ENCODE results near the gene C14orf132. TPM values are rescaled to one million over a fixed set of nuclear protein-coding genes. Genes with fewer than 3 reads are reported as not detected.
"Not testable (repeated sequence)": the region's sequence is repeated elsewhere in the genome, so short reads cannot be mapped to it uniquely, and the experiment has no call there.

C14orf132 gene
- total RNA-seq, 2 experiments from 2014 or later, result 1.7 to 2.2 TPM

DNA sequence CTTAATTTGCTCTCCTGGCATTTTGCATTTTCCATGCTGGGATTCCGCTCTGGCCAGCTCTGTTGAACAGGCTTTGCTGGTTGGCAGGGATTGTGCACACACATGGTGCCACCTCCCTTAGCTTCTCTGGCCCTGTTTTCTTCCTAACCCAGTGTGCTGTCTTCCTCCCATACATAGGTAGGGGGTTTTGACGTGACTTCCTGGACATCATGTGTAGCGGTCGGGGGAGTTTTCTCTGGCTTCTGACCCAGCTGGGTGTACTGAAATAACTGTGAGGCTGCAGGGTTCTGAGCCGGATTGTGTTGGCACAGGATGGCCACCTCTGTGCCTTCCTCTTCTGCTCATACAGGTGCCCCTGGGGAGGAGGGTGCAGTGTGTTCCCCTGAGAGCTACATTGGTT is 25.7 kb downstream of the C14orf132 start:
- Mint-ChIP-seq H3K9me3 (no peaks in the 10 kb centered on the region), H3K36me3 (no peaks in the 10 kb centered on the region), H3K27me3 (peaks cover 14% of the 10 kb centered on the region), H3K4me3 (no peak overlapping the region), H3K27ac (no peak overlapping the region), H3K4me1 (no peaks in the 10 kb centered on the region)
- no peak for DNase-seq

DNA sequence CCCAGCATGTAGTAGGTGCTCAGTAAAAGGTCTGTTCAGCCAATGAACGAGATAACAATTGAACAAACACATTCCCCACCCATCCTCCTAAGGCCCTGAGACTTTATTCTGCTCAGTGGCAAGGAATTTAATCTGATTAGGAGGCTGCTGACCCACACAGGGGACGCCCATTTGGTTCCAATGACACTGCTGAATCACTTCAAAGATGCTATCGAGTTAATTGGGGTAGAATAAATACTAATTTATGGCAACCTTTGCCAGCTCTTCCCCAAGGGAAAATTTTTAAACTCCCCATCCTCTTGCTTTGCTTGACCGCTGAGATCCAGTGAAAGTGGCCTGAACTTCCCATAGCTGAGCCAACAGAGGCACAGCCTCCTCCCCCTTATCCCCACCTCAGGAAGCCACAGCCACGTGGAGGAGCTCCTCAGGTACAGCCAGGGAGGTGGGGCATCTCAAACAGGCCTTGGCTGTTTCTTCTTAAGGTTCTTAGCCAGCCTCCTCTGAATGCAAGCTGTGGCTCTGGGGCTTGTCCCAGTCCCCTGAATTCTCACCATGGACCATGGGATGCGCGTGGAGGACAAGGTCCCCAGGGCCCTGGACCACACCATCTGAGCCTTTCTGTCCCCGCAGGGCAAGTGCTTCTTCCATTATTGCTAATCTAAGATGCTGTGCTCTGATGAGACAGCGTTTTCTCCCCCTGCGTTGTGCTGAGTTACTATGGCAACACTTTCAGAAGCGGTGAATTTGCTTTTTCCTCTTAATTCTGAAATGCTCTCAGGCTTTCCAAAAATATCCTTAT is 26.7 kb downstream of the C14orf132 start:
- H3K4me3 Mint-ChIP-seq, result no peak overlapping the region
- no peaks in the 10 kb centered on the region for H3K4me1 Mint-ChIP-seq
- no peaks in the 10 kb centered on the region for H3K9me3 Mint-ChIP-seq
- no peaks in the 10 kb centered on the region for H3K36me3 Mint-ChIP-seq
- H3K27me3 Mint-ChIP-seq, result peaks cover 13% of the 10 kb centered on the region
- DNase-seq, result no peak
- no peak overlapping the region for H3K27ac Mint-ChIP-seq

DNA sequence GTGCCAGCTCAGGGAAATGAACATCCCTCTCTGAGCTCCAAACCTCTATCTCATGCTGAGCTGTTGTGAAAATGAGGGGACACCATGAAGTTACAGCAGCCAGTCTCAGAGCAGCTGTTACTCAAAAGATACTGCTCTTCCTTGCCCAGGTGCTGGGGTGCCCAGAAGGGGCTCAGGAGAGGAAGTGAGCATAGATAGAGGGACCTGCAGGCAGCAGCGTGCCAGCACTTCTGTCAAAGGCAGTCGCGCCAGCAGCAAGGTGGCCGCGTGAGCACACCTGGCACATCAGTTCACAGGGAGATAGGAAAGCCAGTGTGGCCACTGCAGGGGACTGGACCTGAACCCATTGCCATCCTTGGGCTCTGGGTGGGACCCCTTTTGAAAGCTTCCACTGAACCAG is 27.8 kb downstream of the C14orf132 start:
- Mint-ChIP-seq H3K9me3 (no peaks in the 10 kb centered on the region), H3K4me3 (no peak overlapping the region), H3K36me3 (no peaks in the 10 kb centered on the region), H3K27me3 (peaks cover 13% of the 10 kb centered on the region), H3K27ac (no peak overlapping the region), H3K4me1 (no peaks in the 10 kb centered on the region)
- no peak for DNase-seq

DNA sequence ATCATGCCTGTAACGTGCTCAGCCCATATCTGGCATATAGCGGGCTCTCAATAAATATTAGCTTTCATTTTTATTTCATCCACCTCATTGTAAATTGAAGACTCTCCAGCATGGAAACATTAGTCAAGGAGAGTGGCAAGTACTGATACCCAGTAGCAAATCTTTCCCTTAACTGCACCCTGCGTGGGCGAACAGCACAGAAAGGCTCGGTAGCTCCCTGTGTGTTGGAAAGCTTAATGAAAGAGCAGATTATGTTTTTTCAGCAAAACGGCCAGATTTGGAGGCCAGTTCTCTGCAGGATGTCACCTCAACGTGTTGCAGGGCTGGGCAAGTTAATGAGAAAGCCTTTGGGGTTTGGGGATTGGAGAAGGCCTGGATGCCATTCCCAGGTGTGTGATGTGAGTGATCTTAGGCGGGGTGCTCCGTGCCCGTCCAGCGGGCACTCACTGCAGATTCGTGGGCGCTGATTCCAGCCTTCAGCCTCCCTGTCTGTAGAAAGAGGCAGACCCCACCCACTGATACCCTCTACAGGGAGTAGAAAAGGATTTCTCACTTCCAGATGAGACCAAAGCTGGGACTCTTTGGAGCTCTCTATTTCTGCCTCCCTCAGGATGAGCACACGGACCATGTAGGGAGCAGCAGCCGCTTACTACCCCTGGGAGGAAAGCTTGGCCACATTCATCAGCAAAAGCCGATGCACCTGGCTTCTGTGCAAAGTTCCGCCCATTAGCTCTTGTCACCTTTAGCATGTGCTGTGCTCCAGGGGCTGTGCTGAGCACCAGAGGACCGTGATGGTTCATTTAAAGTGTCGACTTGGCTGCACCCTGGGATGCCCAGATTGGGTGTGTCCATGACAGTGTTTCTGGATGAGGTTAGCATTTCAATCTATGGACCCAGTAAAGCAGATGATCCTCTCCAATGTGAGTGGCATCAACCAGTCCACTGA is 29.1 kb downstream of the C14orf132 start:
- no peaks in the 10 kb centered on the region for H3K36me3 Mint-ChIP-seq
- DNase-seq, result no peak
- H3K4me3 Mint-ChIP-seq, result no peak overlapping the region
- H3K4me1 Mint-ChIP-seq, result no peaks in the 10 kb centered on the region
- no peaks in the 10 kb centered on the region for H3K9me3 Mint-ChIP-seq
- peaks cover 11% of the 10 kb centered on the region for H3K27me3 Mint-ChIP-seq
- H3K27ac Mint-ChIP-seq, result no peak overlapping the region

DNA sequence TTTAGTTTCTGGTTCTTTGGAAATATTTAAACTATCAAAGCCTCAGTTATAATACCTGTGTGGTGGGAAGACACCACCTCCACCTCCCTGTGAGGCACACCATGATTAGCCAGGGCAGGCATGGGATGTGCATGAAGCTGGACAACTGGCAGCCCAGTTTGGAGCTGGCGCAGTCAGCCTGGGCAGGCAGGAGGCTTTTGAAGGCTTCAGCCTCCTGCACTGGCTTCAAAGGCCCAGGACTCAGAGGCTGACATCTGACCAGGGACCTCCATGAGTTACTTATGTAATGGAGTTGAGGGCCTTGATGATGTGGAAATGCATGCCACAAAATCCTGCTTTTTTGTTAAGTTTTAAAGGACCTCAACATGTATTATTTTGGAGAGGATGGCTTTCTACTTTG is 30.3 kb downstream of the C14orf132 start:
- H3K4me1 Mint-ChIP-seq, result no peaks in the 10 kb centered on the region
- no peak overlapping the region for H3K4me3 Mint-ChIP-seq
- no peak for DNase-seq

DNA sequence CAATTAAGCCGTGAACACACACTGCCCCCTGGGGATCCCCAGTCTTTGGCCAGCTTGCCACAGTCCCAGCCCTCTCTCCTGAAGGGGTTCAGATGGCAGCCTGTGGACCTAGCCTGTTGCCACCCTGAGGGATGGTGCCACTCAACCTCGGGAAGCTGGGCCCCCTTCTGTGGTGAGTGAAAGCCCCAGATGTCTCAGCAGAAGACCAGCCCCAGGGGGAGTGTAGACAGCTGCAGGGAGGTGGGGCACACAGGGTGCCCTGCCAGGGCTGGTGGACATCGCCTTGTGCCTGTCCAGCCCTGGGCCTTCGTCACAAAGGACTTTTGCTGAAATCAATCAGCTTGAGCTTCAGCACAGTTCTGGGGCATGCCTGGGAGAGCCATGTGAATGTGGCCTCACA is 32.4 kb downstream of the C14orf132 start:
- Mint-ChIP-seq H3K4me1 (no peaks in the 10 kb centered on the region), H3K27ac (no peak overlapping the region), H3K9me3 (no peaks in the 10 kb centered on the region), H3K36me3 (no peaks in the 10 kb centered on the region), H3K27me3 (peaks cover 7% of the 10 kb centered on the region), H3K4me3 (no peak overlapping the region)
- DNase-seq, result no peak

More for the DNA sequence above, 30.3 kb downstream of the C14orf132 start:
- H3K27ac Mint-ChIP-seq, result no peak overlapping the region
- H3K9me3 Mint-ChIP-seq, result no peaks in the 10 kb centered on the region
- no peaks in the 10 kb centered on the region for H3K36me3 Mint-ChIP-seq
- peaks cover 11% of the 10 kb centered on the region for H3K27me3 Mint-ChIP-seq

DNA sequence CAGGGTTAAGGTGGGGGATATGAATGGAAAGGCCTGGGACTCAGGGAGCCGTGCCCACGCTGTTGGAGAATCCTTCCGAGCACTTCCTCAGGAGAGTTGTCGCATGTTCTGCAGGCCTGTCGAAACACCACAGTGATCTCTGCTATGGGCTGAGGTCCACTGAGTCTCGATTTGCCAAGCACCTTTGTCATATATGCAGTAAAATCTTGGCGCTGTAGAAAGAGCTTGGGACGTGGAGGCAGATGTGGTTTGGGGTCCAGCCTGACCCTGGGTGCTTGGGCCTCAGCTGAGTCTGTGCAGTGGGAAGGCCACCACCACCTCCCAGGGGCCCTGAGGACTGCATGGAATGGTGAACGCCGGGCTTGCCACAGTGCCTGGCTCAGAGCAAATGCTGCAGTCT is 32.9 kb downstream of the C14orf132 start:
- H3K27ac Mint-ChIP-seq, result no peak overlapping the region
- no peak for DNase-seq
- no peaks in the 10 kb centered on the region for H3K9me3 Mint-ChIP-seq
- H3K27me3 Mint-ChIP-seq, result peaks cover 9% of the 10 kb centered on the region
- no peak overlapping the region for H3K4me3 Mint-ChIP-seq
- H3K4me1 Mint-ChIP-seq, result no peaks in the 10 kb centered on the region
- H3K36me3 Mint-ChIP-seq, result no peaks in the 10 kb centered on the region

DNA sequence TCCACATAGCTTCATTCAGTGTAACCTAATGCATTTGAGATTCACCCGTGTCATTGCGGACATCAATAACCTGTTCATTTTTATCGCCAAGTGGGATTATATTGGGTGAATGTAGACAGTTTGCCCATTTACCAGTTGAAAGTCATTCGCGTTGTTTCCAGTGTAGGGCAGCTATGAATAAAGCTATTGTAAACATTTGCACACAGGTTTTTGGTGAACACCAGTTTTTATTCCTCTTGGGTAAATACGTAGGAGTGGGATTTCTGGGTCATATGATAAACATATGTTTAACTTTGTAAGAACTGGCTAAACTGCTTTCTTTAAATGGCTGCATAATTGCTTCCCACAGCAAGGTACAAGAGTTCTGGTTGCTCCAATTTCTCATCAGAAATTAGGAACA is 33.6 kb downstream of the C14orf132 start:
- Mint-ChIP-seq H3K4me3 (no peak overlapping the region), H3K9me3 (no peaks in the 10 kb centered on the region), H3K27ac (no peak overlapping the region), H3K27me3 (peaks cover 12% of the 10 kb centered on the region), H3K4me1 (no peaks in the 10 kb centered on the region), H3K36me3 (no peaks in the 10 kb centered on the region)
- DNase-seq, result no peak

DNA sequence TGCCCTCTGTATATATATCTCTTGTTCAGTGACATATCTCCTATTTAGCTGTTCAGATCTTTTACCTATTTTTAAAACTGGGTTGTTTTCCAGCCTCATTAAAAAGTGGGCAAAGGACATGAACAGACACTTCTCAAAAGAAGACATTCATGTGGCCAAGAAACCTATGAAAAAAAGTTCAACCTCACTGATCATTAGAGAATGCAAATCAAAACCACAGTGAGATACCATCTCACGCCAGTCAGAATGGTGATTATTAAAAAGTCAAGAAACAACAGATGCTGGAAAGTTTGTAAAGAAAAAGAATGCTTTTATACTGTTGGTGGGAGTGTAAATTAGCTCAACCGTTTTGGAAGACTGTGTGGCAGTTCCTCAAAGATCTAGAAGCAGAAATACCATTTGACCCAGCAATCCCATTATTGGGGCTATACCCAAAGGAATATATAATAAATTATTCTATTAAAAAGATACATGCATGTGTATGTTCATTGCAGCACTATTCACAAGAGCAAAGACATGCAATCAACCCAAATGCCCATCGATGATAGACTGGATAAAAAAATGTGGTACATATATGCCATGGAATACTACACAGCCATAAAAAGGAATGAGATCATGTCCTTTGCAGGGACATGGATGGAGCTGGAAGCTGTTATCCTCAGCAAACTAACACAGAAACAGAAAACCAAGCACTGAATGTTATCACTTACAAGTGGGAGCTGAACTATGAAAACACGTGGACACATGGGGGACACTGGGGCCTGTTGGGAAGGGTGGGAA is 34.3 kb downstream of the C14orf132 start:
- not testable (repeated sequence) for H3K4me3 Mint-ChIP-seq, H3K9me3 Mint-ChIP-seq, DNase-seq, H3K4me1 Mint-ChIP-seq, H3K27ac Mint-ChIP-seq, H3K36me3 Mint-ChIP-seq
- peaks cover 18% of the 10 kb centered on the region for H3K27me3 Mint-ChIP-seq

DNA sequence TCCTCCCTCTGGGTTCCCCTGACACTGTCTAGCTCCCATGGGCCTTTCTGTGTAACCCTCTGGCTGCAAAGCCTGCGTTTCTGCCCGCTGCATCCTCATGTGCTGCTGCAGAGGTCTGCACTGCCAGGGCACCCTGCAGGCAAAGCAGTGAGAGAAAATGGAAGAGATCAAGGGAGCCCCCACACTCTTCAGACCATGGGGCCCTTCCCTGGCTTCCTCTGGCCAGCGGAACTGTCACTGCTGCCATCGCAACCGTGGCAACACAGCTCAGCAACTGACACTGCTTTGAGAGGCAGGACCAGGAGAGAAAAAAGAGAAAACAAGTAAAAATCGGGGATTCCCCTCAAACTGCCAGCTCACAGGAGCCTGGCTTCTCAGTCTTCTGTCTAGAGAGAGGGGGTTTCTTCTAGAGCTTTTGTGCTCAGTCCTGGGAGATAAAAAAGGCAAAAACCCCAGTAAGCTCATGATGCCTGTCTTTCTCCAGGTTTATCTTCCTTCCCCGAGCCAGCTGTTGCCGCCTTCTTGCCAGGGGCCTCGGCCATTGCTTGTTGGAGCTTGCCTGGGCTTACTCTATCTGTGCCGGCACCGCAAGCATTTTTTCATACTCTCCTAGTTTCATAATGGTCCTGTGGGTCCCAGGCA is 38.9 kb downstream of the C14orf132 start:
- no peak overlapping the region for H3K27ac Mint-ChIP-seq
- H3K4me1 Mint-ChIP-seq, result no peaks in the 10 kb centered on the region
- H3K4me3 Mint-ChIP-seq, result no peak overlapping the region
- H3K36me3 Mint-ChIP-seq, result peaks cover 2% of the 10 kb centered on the region
- H3K9me3 Mint-ChIP-seq, result peaks cover 1% of the 10 kb centered on the region
- peaks cover 28% of the 10 kb centered on the region for H3K27me3 Mint-ChIP-seq
- no peak for DNase-seq

DNA sequence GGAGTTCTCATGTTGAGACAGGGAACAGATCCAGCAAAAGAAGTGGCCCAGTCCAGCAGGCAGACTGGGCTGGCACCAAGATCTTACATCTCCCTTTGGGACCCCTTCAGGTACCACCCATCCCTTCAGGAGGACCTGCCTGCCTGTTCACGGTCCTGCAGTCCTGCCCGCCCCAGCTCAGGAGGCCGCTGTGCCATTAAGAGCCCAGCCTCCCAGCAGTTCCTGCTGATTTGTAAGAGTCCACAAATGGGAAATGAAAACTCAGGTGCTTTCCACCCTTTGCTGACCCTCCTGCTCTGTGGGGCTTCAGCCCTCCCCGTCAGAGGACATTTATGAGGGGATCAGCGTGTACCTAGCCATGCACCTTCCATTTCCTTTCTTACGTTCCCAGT is 39.5 kb downstream of the C14orf132 start:
- H3K4me3 Mint-ChIP-seq, result no peak overlapping the region
- peaks cover 1% of the 10 kb centered on the region for H3K9me3 Mint-ChIP-seq
- H3K27me3 Mint-ChIP-seq, result peaks cover 28% of the 10 kb centered on the region
- no peak overlapping the region for H3K27ac Mint-ChIP-seq
- peaks cover 2% of the 10 kb centered on the region for H3K36me3 Mint-ChIP-seq
- no peak for DNase-seq
- no peaks in the 10 kb centered on the region for H3K4me1 Mint-ChIP-seq

DNA sequence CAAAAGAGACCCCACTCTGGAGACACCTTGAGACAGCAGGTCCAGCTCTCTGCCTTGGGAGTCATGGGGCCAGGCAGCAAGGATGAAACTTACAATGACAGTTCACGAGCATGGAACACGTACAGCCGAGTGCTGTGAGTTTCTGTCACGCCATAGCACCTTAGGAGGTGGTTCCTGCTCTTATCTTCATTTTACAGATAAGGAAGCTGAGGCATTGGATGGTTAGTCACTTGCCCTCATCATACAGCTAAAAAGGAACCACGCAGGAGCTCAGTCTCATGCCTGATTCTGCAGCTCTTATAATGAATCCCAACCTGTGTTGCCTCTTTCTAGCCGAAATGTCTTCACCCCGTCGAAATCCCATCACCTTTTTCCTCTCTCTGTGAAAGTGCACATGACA is 39.9 kb downstream of the C14orf132 start:
- Mint-ChIP-seq H3K36me3 (peaks cover 2% of the 10 kb centered on the region), H3K9me3 (peaks cover 1% of the 10 kb centered on the region), H3K27ac (no peak overlapping the region), H3K4me1 (no peaks in the 10 kb centered on the region), H3K27me3 (peaks cover 31% of the 10 kb centered on the region), H3K4me3 (no peak overlapping the region)
- no peak for DNase-seq

DNA sequence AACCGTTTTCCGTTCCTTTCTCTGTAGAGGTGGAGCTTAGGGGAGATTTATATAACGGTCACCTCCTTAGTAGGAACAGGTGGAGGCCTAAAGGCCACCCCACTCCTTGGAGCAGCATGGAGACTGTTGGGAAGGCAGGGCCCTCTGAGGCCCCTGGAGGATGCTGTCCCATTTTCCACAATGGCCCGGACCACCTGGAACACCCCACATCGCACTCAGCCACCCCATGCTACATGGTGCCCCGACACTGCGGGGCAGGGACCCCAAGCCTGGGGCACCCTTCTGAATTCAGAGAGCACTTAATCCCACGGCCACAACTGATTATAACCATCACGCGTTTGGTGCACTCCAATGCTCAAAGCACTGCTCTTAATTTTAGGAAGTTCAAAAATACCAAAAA is 41.4 kb downstream of the C14orf132 start:
- Mint-ChIP-seq H3K9me3 (peaks cover 1% of the 10 kb centered on the region), H3K27me3 (peaks cover 32% of the 10 kb centered on the region), H3K36me3 (peaks cover 2% of the 10 kb centered on the region), H3K27ac (no peak overlapping the region), H3K4me3 (no peak overlapping the region), H3K4me1 (no peaks in the 10 kb centered on the region)
- DNase-seq, result no peak

DNA sequence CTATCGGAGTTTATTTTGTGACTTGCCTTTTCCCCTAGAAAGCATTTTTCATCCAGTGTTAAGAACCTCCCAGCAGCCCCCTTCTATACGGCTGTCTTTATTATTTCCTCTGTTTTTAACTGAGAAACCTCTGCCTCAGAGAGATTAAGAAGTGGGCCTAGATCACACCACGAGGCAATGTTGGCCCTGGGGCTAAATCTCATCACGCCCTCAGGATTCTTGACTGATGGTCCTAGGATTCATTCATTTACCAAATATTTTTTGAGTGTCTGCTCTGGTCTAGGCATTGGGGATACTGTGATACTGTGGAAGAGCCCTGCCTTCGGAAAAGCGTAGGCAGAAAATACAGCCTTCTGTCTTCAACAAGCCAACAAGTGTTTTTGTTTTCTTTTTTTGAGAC is 42.1 kb downstream of the C14orf132 start:
- peaks cover 29% of the 10 kb centered on the region for H3K27me3 Mint-ChIP-seq

More for the DNA sequence above, 42.1 kb downstream of the C14orf132 start:
- Mint-ChIP-seq H3K4me3 (no peak overlapping the region), H3K27ac (no peak overlapping the region), H3K4me1 (no peaks in the 10 kb centered on the region), H3K9me3 (peaks cover 1% of the 10 kb centered on the region), H3K36me3 (peaks cover 2% of the 10 kb centered on the region)
- DNase-seq, result no peak
